IPS DF 4.7 (cell line): Measurements from ENCODE around the gene THTPA.
"Not testable (repeated sequence)": the region's sequence is repeated elsewhere in the genome, so short reads cannot be mapped to it uniquely, and the experiment has no call there.

Experiments used
- DNase-seq: peaks from one replicate; pipeline ENCODE4 v3.0.0-alpha.2; 2013; ENCODE audit warnings: low spot score; ENCODE audit errors: extremely low read depth

The THTPA gene

GRCh38 chr14:23583761-23584526 lies 27.9 kb downstream of the THTPA start:
- not testable (repeated sequence) for DNase-seq

GRCh38 chr14:23584527-23585203 lies 28.6 kb downstream of the THTPA start:
- DNase-seq, result not testable (repeated sequence)

GRCh38 chr14:23588884-23589598 lies 33.0 kb downstream of the THTPA start:
- DNase-seq, result peak; percentile 71

- no peak for DNase-seq
Measured at GRCh38 chr14:23589606-23590005, 33.5 kb downstream of the THTPA start.

GRCh38 chr14:23590198-23590597 lies 34.1 kb downstream of the THTPA start:
- DNase-seq, result no peak

- DNase-seq, result not testable (repeated sequence)
Measured at GRCh38 chr14:23594191-23594590, 38.1 kb downstream of the THTPA start.

- no peak for DNase-seq
Measured at GRCh38 chr14:23600322-23600707, 44.2 kb downstream of the THTPA start.

- no peak for DNase-seq
Measured at GRCh38 chr14:23600806-23601205, 44.7 kb downstream of the THTPA start.

GRCh38 chr14:23601424-23601823 lies 45.4 kb downstream of the THTPA start:
- no peak for DNase-seq

GRCh38 chr14:23601845-23602180 lies 45.7 kb downstream of the THTPA start:
- no peak for DNase-seq

- no peak for DNase-seq
Measured at GRCh38 chr14:23602181-23603095, 46.4 kb downstream of the THTPA start.

GRCh38 chr14:23603103-23603502 lies 47.0 kb downstream of the THTPA start:
- DNase-seq, result no peak

GRCh38 chr14:23604148-23604547 lies 48.1 kb downstream of the THTPA start:
- no peak for DNase-seq

GRCh38 chr14:23604675-23605170 lies 48.7 kb downstream of the THTPA start:
- no peak for DNase-seq

- no peak for DNase-seq
Measured at GRCh38 chr14:23605931-23606585, 50.0 kb downstream of the THTPA start.

- no peak for DNase-seq
Measured at GRCh38 chr14:23608454-23608853, 52.4 kb downstream of the THTPA start.

- no peak for DNase-seq
Measured at GRCh38 chr14:23609001-23609400, 52.9 kb downstream of the THTPA start.

- DNase-seq, result not testable (repeated sequence)
Measured at GRCh38 chr14:23609411-23610089, 53.5 kb downstream of the THTPA start.
